HG03558 (cell line): ENCODE data around the gene CLNS1A.
"Not testable (repeated sequence)": the region's sequence is repeated elsewhere in the genome, so short reads cannot be mapped to it uniquely, and the experiment has no call there.

ENCODE experiments used
- ATAC-seq: cut with Tn5 transposase; IDR thresholded peaks from one replicate; pipeline ENCODE4 v1.9.1; 2021; ENCODE audit warnings: moderate number of reproducible peaks; ENCODE audit not compliant: unreplicated experiment; ENCODE audit errors: extremely low read depth

Gene CLNS1A

DNA sequence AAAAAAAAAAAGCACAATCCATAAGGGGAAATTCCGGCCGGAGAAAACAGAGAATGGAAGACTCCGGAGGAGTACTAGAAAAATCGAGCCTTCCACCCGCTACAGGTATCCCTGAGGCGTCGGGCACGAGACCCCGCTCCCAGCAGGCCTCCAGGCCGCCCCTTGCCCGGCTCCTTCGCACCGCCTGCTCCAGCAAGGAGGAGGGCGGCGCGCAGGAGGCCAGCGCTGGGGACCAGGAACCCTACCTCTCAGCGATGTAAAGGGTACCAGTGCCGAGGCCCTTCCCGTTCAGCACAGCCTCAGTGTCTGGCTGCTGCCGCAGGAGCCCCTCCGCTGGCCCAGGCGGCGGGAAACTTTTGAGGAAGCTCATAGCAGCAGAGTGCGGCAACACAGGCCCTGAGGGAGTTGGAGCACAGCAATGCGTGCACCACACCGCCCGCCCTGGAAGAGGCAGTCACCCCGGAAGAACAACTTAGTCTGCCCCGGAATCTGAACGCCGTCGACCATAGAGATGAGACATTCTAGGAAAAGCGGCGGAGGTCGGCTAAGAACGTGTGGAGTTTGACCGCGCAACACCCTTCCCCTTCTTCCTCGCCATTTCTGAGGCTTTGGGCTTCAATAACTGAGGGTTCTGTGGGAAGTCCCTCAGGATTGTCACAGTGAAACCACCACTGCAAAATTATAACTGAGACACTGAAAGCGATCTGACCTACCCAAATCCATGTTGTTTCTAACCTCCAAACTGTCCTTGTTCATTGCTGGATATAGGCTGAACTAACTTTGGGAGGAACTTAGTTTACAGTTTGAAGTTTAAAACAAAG is at the start of gene CLNS1A:
TSS of gene CLNS1A (minus strand) at position 450 of the 821 bp plus-strand sequence. CDS start at position 370, 80 bp downstream.
- peak; percentile 91 for ATAC-seq

GRCh38 chr11:77687088-77687487 is 49.5 kb upstream of the CLNS1A start:
- no peak for ATAC-seq

DNA sequence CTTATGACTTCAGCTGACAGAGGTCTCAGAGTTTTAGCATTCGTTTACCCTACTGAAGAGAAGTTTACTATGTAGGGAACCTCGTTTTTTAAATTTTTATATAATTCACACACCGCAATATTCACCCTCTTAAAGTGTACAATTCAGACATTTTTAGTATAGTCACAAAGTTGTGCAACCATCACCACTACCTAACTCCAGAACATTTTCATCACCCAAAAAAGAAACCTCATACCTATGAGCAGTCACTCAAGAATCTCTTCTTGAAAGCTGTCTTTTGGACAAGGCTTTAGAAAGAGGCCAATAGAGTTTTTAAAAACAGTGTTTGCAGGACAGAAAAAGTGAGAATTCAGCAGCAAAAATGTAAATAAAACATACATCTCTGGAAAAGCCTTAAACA is 39.5 kb upstream of the CLNS1A start:
- ATAC-seq: no peak

GRCh38 chr11:77672264-77672663 is 34.7 kb upstream of the CLNS1A start:
- no peak for ATAC-seq

DNA sequence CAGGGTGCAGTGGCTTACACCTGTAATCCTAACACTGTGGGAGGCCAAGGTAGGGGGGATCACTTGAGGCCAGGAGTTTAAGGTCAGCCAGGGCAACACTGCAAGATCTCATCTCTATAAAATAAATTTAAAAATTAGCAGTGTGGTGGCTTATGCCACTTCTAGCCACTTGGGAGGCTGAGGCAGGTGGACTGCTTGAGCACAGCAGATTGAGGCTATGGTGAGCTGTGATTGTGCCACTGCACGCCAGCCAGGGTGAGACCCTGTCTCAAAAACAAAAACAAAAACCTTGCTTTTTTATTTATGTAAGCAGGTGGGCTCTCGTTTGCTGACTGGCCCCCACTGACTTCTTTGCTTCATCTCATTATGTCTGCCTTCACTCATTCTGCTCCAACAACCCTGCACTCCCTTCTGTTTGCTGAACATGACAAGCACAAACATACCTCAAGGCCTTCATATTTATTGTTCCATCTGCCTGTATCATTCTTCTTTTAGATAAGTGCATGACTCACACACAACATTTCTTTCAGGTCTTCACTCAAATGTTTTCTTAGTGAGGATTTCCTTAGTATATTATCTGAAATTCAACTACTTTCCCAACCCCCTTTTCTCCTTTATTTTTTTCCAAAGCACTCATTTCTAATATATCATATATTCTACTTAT is 32.4 kb upstream of the CLNS1A start:
- no peak for ATAC-seq

GRCh38 chr11:77668760-77669159 is 31.2 kb upstream of the CLNS1A start:
- no peak for ATAC-seq

DNA sequence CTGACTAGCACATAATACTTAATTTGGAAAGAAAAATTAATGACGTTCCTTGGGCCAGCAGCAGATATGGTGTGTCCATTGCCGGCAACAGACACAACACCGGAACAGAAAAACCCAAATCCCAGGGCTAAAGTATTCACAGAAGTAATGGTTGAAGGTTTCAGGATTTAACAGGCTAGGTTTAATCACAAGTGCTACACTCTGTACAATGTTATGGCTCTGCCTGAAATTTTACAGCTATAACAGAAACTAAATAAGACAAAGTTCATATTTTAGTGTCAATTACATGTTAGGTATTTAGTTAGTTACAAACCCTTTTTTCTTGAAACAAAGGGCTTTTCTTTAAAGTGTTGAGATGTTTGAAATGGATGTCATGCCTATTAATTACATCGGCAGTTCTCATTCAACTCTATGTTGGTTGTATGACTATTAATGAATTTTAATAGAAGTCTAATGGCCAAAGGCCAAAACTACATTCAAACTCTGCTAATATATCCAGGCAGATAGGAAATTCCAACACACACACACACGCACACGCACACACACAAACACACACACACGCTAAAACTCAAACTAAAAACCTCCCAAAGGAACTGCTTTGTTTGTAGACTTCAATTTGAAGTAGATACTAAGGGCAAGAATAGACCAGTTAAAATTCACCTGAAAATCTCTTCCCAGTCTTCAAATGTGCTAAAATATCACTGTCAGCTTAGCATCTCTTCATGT is 27.8 kb upstream of the CLNS1A start:
- no peak for ATAC-seq

GRCh38 chr11:77661670-77662069 is 24.1 kb upstream of the CLNS1A start:
- ATAC-seq: no peak

DNA sequence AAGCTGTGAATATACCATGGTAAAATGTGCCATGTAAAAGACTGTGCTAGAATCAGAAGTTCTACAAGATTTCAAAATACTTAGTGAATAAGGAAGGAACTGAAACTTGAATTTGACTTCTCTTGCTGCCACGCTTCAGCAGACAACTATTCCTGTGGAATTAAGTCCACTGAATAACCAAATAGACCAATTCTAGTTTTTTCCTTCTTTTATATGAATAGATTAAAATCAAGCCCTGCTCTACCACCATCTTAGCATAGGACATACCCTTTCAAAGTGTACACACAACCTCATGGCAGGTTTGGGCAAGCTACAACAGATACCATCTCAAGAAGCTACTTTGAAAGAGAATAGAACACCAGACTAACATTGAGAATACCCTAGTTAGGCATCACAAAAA is 23.4 kb upstream of the CLNS1A start:
- no peak for ATAC-seq

DNA sequence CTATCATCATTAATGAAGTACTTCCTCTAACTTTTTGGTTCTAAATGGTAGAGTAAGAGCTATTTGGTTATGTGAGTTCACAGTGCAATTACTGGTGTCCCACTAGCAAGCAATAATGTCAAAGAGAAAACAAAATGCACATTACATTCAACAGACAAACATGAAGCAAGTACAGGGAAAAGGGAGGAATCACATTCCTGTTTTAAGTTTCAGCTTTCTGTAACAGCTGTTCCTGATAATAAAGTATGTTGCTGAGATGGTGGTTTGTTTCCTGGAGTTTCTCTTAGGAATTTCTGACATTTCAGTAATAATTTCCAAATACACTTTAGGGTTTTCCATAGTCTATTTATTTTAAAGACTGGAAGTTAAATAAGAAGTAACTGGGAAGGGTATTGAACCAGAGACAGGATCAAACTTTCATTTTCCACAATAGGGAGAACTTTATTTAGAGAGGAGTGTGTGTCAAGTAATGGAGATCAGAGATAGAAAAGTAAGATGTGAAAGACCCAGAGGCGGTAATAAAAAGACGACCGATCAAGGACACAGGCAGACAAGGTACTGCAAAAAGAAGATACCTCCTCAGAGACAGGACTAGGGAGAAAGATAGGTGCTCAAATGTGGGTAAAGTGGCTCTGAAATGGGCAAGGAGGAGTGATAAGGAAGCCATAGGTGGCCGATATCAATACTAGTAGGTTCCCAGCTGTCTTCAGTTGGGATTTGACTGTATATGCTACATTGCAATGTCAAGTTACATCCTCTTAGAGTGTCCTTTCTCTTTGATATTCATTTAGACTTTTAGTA is 20.8 kb upstream of the CLNS1A start:
- no peak for ATAC-seq

DNA sequence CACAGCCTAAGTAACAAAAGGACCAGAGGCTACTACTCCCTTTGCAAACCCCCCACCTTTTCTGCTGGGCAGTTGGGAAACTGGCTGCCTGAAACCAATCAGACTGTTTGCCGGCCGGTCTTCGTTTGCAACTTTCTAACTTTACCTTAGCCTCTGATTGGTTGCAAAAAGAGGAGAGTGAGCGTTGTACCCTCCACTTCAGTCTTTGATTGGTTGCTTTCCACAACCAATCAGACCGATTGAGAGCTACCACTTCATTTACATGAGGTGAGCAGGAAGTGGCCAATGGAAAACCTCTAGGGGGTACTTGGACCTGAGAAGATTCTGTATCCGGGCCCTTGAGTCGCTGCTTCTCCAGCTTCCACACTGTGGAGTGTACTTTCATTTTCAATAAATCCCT is 18.8 kb upstream of the CLNS1A start:
- no peak for ATAC-seq

- ATAC-seq: no peak
These were observed 17.3 kb upstream of the CLNS1A start for GRCh38 chr11:77654770-77655434.

DNA sequence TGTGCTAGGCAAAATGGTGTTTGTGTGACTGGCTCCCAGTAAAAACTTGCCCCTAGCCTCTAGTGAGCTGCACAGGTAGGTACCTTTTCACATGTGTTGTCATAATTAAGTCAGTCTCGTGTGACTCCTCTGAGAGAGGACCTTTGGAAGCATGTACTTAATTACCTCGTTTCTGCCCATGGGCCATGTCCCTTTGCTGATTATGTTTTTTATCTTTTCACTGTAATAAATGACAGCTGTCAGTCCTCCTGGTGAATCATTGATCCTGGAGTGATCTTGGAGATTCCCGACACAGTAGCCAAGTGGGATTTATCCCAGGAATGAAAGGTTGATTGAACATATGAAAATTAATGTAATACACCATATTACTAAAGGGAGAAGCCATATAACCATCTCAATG is 12.5 kb upstream of the CLNS1A start:
- no peak for ATAC-seq

- ATAC-seq: no peak
These were observed 10.2 kb upstream of the CLNS1A start for GRCh38 chr11:77647654-77648305.

DNA sequence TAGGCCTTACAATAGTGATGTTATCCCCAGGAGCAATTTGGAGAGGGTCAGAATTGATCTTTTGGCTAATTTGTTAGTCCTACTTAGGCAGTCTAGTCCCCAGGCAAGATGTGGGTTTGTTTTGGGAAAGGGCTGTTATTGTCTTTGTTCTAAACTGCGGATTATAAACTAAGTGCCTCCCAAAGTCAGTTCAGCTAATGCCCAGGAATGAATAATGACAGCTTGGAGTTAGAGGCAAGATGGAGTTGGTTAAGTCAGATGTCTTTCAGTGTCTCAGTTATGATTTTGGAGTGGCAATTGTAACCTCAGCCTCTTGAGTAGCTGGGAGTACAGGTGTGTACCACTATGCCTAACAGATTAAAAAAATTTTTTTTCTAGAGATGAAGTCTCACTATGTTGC is 7.3 kb upstream of the CLNS1A start:
- no peak for ATAC-seq

- no peak for ATAC-seq
These were observed 4.6 kb upstream of the CLNS1A start for GRCh38 chr11:77642228-77642627.

DNA sequence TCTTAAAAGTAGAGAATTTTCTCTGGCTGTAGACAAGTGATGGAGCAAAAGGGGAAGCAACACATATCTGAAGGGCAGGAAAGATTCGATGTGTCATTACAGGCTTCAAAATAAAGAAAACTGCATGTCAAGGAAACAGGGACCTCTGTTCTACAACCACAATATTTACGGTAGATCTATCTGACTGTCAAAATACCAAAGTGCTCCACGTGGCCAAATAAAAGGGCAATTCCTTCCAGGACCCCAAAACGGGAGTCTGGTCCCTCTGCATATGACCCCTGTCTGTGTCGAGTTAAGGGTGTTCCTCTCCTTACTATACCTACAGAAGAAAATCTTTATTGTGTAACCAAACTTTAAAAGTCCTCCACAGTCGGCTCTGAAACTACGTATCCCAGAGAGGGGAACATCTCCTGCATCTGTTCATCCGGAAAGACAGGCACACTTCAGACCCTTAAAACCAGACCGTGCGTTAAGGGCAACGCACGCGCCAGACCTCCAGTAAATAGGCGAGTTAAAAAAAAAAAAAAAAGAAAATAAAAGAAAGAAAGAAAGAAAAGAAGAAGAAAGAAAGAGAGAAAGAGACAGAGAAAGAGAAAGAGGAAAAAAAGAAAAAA is 756 bp downstream of the CLNS1A start:
- ATAC-seq: no peak

DNA sequence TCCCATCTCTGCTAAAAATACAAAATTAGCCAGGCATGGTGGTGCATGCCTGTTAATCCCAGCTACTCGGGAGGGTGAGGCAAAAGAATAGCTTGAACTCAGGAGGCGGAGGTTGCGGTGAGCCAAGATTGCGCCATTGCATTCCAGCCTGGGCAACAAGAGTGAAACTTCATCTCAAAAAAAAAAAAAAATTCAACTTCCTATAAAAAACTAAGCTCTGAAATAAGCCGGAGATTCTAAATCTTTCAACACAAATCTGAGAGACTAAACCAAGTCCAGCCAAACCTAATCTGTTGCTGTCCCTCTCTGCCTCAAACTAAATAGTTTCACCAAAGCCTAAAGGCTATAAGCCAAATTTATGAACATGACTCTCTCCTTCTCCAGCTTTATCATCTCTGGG is 3.7 kb downstream of the CLNS1A start:
- ATAC-seq: not testable (repeated sequence)

GRCh38 chr11:77630157-77630710 is 7.4 kb downstream of the CLNS1A start:
- no peak for ATAC-seq
